ENCODE data around the gene ADRM1.

GRCh38 chr20:62269871-62270270, 32.9 kb upstream of the ADRM1 start:
- TF ChIP-seq CTCF (IDR thresholded peaks at IDR 0.05; ENCODE audit: low read length) = no peak
- no peak for TF ChIP-seq EZH2 (IDR thresholded peaks at IDR 0.05; ENCODE audit: borderline replicate concordance, low read length)
